Measurements from ENCODE around the gene C10orf71.

The C10orf71 gene

GRCh38 chr10:49349390-49349789 is 50.4 kb downstream of the C10orf71 start:
- no peak for DNase-seq (ENCODE audit: low spot score)
- TF ChIP-seq CTCF (IDR thresholded peaks at IDR 0.05; ENCODE audit: extremely low read depth, insufficient read depth, missing control alignments) = no peak
- in situ Hi-C loops (cut with MboI; ENCODE audit: low pct_unique_long_range_greater_than_20kb, low sequenced_read_pairs, unreplicated experiment) = no loop called here

GRCh38 chr10:49350138-49350537 is 51.2 kb downstream of the C10orf71 start:
- DNase-seq (ENCODE audit: low spot score) = no peak
- no peak for TF ChIP-seq CTCF (IDR thresholded peaks at IDR 0.05; ENCODE audit: extremely low read depth, insufficient read depth, missing control alignments)
- in situ Hi-C loops (cut with MboI; ENCODE audit: low pct_unique_long_range_greater_than_20kb, low sequenced_read_pairs, unreplicated experiment) = no loop called here

- no peak for DNase-seq (ENCODE audit: low spot score)
- in situ Hi-C loops (cut with MboI; ENCODE audit: low pct_unique_long_range_greater_than_20kb, low sequenced_read_pairs, unreplicated experiment) = no loop called here
- no peak for TF ChIP-seq CTCF (IDR thresholded peaks at IDR 0.05; ENCODE audit: extremely low read depth, insufficient read depth, missing control alignments)
Observed at GRCh38 chr10:49350846-49351532, 52.0 kb downstream of the C10orf71 start.

GRCh38 chr10:49351669-49352068 is 52.7 kb downstream of the C10orf71 start:
- in situ Hi-C loops (cut with MboI; ENCODE audit: low pct_unique_long_range_greater_than_20kb, low sequenced_read_pairs, unreplicated experiment) = no loop called here
- TF ChIP-seq CTCF (IDR thresholded peaks at IDR 0.05; ENCODE audit: extremely low read depth, insufficient read depth, missing control alignments) = no peak
- no peak for DNase-seq (ENCODE audit: low spot score)

- in situ Hi-C loops (cut with MboI; ENCODE audit: low pct_unique_long_range_greater_than_20kb, low sequenced_read_pairs, unreplicated experiment) = no loop called here
- TF ChIP-seq CTCF (IDR thresholded peaks at IDR 0.05; ENCODE audit: extremely low read depth, insufficient read depth, missing control alignments) = no peak
Observed at GRCh38 chr10:49352323-49352722, 53.4 kb downstream of the C10orf71 start.

GRCh38 chr10:49353026-49353894 is 54.3 kb downstream of the C10orf71 start:
- DNase-seq (ENCODE audit: low spot score) = no peak
- in situ Hi-C loops (cut with MboI; ENCODE audit: low pct_unique_long_range_greater_than_20kb, low sequenced_read_pairs, unreplicated experiment) = no loop called here
- TF ChIP-seq CTCF (IDR thresholded peaks at IDR 0.05; ENCODE audit: extremely low read depth, insufficient read depth, missing control alignments) = no peak

More at GRCh38 chr10:49352323-49352722, 53.4 kb downstream of the C10orf71 start:
- no peak for DNase-seq (ENCODE audit: low spot score)

Data from GM13977 (cell line).